GM12873 (cell line): Measurements from ENCODE around the gene APLP2.

Experiments used
- CTCF ChIP-seq: IDR thresholded peaks from 2 replicates; pipeline ENCODE4 v1.5.1; 2012; ENCODE audit warnings: low read depth, mild to moderate bottlenecking, moderate library complexity, low read length, control low read depth; ENCODE audit not compliant: insufficient read depth; ENCODE audit errors: missing control alignments

Gene APLP2

GRCh38 chr11:130181295-130182272, 111.9 kb downstream of the APLP2 start:
- no peak for TF ChIP-seq CTCF

GRCh38 chr11:130183878-130184610, 114.3 kb downstream of the APLP2 start:
- no peak for TF ChIP-seq CTCF

GRCh38 chr11:130187096-130187495, 117.4 kb downstream of the APLP2 start:
- TF ChIP-seq CTCF, result no peak

DNA sequence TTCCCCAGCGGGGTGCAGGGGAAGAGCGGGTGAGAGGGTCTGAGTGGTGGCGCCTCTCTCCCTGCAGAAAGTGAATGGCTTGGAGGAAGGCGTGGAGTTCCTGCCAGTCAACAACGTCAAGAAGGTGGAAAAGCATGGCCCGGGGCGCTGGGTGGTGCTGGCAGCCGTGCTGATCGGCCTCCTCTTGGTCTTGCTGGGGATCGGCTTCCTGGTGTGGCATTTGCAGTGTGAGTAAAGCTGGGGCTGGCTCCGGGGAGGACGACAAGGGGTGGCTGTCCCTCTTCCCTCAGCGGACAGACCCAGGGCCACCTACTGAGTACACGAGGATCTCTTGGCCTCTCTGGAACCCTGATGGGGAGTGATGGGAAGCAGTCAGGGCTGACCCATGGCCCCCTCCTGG, 118.4 kb downstream of the APLP2 start:
- no peak for TF ChIP-seq CTCF

GRCh38 chr11:130188585-130189347, 119.1 kb downstream of the APLP2 start:
- no peak for TF ChIP-seq CTCF

DNA sequence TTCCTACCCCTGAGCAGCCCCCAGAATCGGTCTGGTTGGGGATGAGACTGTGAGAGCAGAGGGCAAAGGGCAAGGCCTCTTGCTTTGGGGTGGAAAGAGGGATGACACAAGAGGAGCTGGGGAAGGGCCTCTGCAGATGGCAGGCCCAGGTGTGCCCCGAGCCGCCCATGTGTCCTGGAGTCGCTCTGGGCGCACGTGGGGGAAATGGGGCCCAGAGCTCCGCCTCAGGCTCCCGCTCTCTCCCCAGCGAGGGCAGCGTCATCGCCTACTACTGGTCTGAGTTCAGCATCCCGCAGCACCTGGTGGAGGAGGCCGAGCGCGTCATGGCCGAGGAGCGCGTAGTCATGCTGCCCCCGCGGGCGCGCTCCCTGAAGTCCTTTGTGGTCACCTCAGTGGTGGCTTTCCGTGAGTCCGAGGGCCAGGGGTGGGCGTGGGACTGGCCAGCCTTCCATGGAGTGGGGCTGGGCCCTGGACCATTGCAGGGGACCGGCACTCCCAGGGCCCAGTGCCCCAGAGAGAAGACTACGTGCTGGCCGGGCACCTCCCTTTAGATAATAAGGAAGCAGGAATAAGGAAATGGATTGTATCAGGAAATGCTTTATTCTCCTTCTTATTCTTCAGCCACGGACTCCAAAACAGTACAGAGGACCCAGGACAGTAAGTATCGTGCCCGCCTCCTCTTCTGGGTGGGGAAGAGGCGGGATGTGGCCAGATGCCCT, 120.0 kb downstream of the APLP2 start:
- TF ChIP-seq CTCF, result no peak
